HEK293 (cell line): ENCODE results near the gene PSMB11.

ENCODE experiments used
- ATF2 ChIP-seq: fragments of 450-650 bp; formaldehyde crosslinking; IDR thresholded peaks from 2 replicates; pipeline ENCODE4 v1.5.1; 2016; ENCODE audit warnings: missing biosample characterization, missing genetic modification characterization, low read depth
- CTCF ChIP-seq: fragments of 450-650 bp; formaldehyde crosslinking; IDR thresholded peaks from 2 replicates; pipeline ENCODE4 v1.5.1; 2016; ENCODE audit warnings: missing biosample characterization, missing genetic modification characterization
- ELK4 ChIP-seq: IDR thresholded peaks from 2 replicates; pipeline ENCODE4 v1.6.1; 2011; ENCODE audit warnings: mild to moderate bottlenecking, low read depth, low read length, borderline replicate concordance
- GLI4 ChIP-seq: fragments of 450-650 bp; formaldehyde crosslinking; IDR thresholded peaks from 2 replicates; pipeline ENCODE4 v1.5.1; 2016; ENCODE audit warnings: missing biosample characterization, missing genetic modification characterization
- REPIN1 ChIP-seq: fragments of 450-650 bp; formaldehyde crosslinking; IDR thresholded peaks from 2 replicates; pipeline ENCODE4 v1.5.1; 2017; ENCODE audit warnings: missing biosample characterization, missing genetic modification characterization, low read depth
- REST ChIP-seq: fragments of 450-650 bp; formaldehyde crosslinking; IDR thresholded peaks from 2 replicates; pipeline ENCODE4 v1.5.1; 2016; ENCODE audit warnings: missing biosample characterization, missing genetic modification characterization
- SETDB1 ChIP-seq: IDR thresholded peaks from one replicate; pipeline ENCODE4 v1.6.1; 2017; ENCODE audit warnings: mild to moderate bottlenecking, low read length, moderate library complexity, mixed read lengths; ENCODE audit not compliant: insufficient read length
- TCF7L2 ChIP-seq: IDR thresholded peaks from 2 replicates; pipeline ENCODE4 v1.6.1; 2011; ENCODE audit warnings: low read depth, mild to moderate bottlenecking, inconsistent platforms, low read length, moderate library complexity, borderline replicate concordance
- YY1 ChIP-seq: fragments of 450-650 bp; formaldehyde crosslinking; IDR thresholded peaks from 2 replicates; pipeline ENCODE4 v1.5.1; 2018; ENCODE audit warnings: missing biosample characterization, missing genetic modification characterization
- ZNF18 ChIP-seq: fragments of 450-650 bp; formaldehyde crosslinking; IDR thresholded peaks from 2 replicates; pipeline ENCODE4 v1.5.1; 2016; ENCODE audit warnings: missing biosample characterization, missing genetic modification characterization
- ZNF302 ChIP-seq: fragments of 450-650 bp; formaldehyde crosslinking; IDR thresholded peaks from 2 replicates; pipeline ENCODE4 v1.5.1; 2016; ENCODE audit warnings: missing biosample characterization, missing genetic modification characterization, low read depth
- ZNF580 ChIP-seq: fragments of 450-650 bp; formaldehyde crosslinking; IDR thresholded peaks from 2 replicates; pipeline ENCODE4 v1.5.1; 2016; ENCODE audit warnings: missing biosample characterization, missing genetic modification characterization
- ZNF747 ChIP-seq: fragments of 450-650 bp; formaldehyde crosslinking; IDR thresholded peaks from 2 replicates; pipeline ENCODE4 v1.5.1; 2016; ENCODE audit warnings: missing biosample characterization, missing genetic modification characterization

GRCh38 chr14:23020143-23021128, 21.6 kb upstream of the PSMB11 start:
- TF ChIP-seq SETDB1: no peak
- TF ChIP-seq ZNF747 (tag by site-specific recombination): no peak
- TF ChIP-seq GLI4: no peak
- no peak for TF ChIP-seq ZNF18
- TF ChIP-seq ZNF302 (tag by site-specific recombination): no peak
- no peak for TF ChIP-seq REST (tag by site-specific recombination)
- no peak for TF ChIP-seq ATF2 (tag by site-specific recombination)
- no peak for TF ChIP-seq CTCF (tag by site-specific recombination)
- no peak for TF ChIP-seq YY1
- no peak for TF ChIP-seq ZNF580
- no peak for TF ChIP-seq TCF7L2
- TF ChIP-seq REPIN1: no peak
- no peak for TF ChIP-seq ELK4
